Testis (tissue), 2 donors: ENCODE results near the gene PEAR1.

Source experiments
- CTCF ChIP-seq, 3 experiments: fragments of 450-650 bp in 2 of 3; fragments of 200-600 bp in 1 of 3; sonication (generic) in 1 of 3; IDR thresholded peaks; one replicate each; pipeline ENCODE4 v1.5.1; 2016 to 2019; ENCODE audit warnings: antibody characterized with exemption in 3 of 3, mild to moderate bottlenecking in 2 of 3, moderate library complexity in 1 of 3
- POLR2A ChIP-seq: fragments of 450-650 bp; IDR thresholded peaks from one replicate; pipeline ENCODE4 v1.6.1; 2017; ENCODE audit warnings: antibody characterized with exemption, mild to moderate bottlenecking, moderate library complexity

GRCh38 chr1:156964441-156964840 lies 70.9 kb downstream of the PEAR1 start:
- TF ChIP-seq CTCF (IDR thresholded peaks at IDR 0.05) (no peak), POLR2A (no peak)
